GM12878 (cell line): ENCODE data around the gene ZNF19. TPM values are rescaled to one million over a fixed set of nuclear protein-coding genes. Genes with fewer than 3 reads are reported as not detected.

Experiments
- BMI1 ChIP-seq: fragments of 450-650 bp; IDR thresholded peaks from 2 replicates; pipeline ENCODE4 v1.6.1; 2016; ENCODE audit warnings: mild to moderate bottlenecking, moderate library complexity, borderline replicate concordance
- CHD4 ChIP-seq: fragments of 200-600 bp; sonication (generic); IDR thresholded peaks from 2 replicates; pipeline ENCODE4 v1.6.1; 2016; ENCODE audit warnings: mild to moderate bottlenecking
- JUND ChIP-seq: IDR thresholded peaks from 2 replicates; pipeline ENCODE4 v1.6.1; 2012; ENCODE audit warnings: low read depth, mild to moderate bottlenecking, low read length, improper control_type of control experiment, moderate library complexity
- MYC ChIP-seq: IDR thresholded peaks from 2 replicates; pipeline ENCODE4 v1.6.1; 2011; ENCODE audit warnings: mild to moderate bottlenecking, low read length, moderate library complexity, inconsistent platforms; ENCODE audit not compliant: insufficient read depth, insufficient replicate concordance, insufficient read length, severe bottlenecking
- RCOR1 ChIP-seq: conservative IDR thresholded peaks from 2 replicates; pipeline ENCODE4 v1.6.1; 2012; ENCODE audit warnings: low read depth, low read length, improper control_type of control experiment
- REST ChIP-seq: IDR thresholded peaks from 2 replicates; pipeline ENCODE4 v1.6.1; 2012; ENCODE audit warnings: mild to moderate bottlenecking, low read depth, low read length
- ZNF274 ChIP-seq: IDR thresholded peaks from one replicate; pipeline ENCODE4 v1.8.0; 2011; ENCODE audit not compliant: insufficient read length, insufficient read depth
- polyA plus RNA-seq, 11 experiments: library from polyadenylated mRNA; depleted of rRNA in 4 of 11; unstranded in 6 of 11; stranded (reverse) in 5 of 11; fragments of >200 nt; fragmentation: Nextera tagmentation in 4 of 11; fragmentation: Illumina TruSeq in 1 of 11; extraction: Ambion mirVana in 4 of 11; extraction: Trizol in 1 of 11; gene quantifications; 1 replicate in 1 of 11; 2 replicates in 10 of 11; pipeline versions ENCODE4 v1.2.1 to v1.2.3, GENCODE V29; 2011 to 2016; ENCODE audit warnings: inconsistent platforms in 2 of 11, missing spikeins in 2 of 11, low read depth in 1 of 11
- total RNA-seq, 4 experiments: library from RNA; depleted of rRNA in 3 of 4; stranded (reverse); fragments of >200 nt in 3 of 4; fragmentation: Illumina TruSeq in 1 of 4; extraction: Trizol in 1 of 4; gene quantifications; 2 replicates each; pipeline versions ENCODE4 v1.2.1 to v1.2.3, GENCODE V29; 2013 to 2021
- TF ChIP-seq, protein P1 (sequence below): fragments of 450-650 bp; IDR thresholded peaks from 2 replicates; pipeline ENCODE4 v1.6.1; 2017; ENCODE audit warnings: mild to moderate bottlenecking
- TF ChIP-seq, protein P2 (sequence below): IDR thresholded peaks from 2 replicates; pipeline ENCODE4 v1.6.1; 2011; ENCODE audit warnings: borderline replicate concordance, low read depth, mild to moderate bottlenecking, moderate library complexity, mixed read lengths, low read length; ENCODE audit not compliant: insufficient read depth; ENCODE audit errors: extremely low read length
- TF ChIP-seq, protein P3 (sequence below): IDR thresholded peaks from 2 replicates; pipeline ENCODE4 v1.6.1; 2012; ENCODE audit warnings: low read length, inconsistent platforms
- TF ChIP-seq, protein P4 (sequence below): IDR thresholded peaks from 2 replicates; pipeline ENCODE4 v1.6.1; 2012; ENCODE audit warnings: improper control_type of control experiment, low read depth, low read length; ENCODE audit not compliant: insufficient replicate concordance

The ZNF19 gene
- total and polyA plus RNA-seq, 10 of the 15 experiments (the other 5 are each of a cell fraction or from before 2014, with no cell fraction given), result 1.0 to 3.3 (median 2.0) TPM

DNA sequence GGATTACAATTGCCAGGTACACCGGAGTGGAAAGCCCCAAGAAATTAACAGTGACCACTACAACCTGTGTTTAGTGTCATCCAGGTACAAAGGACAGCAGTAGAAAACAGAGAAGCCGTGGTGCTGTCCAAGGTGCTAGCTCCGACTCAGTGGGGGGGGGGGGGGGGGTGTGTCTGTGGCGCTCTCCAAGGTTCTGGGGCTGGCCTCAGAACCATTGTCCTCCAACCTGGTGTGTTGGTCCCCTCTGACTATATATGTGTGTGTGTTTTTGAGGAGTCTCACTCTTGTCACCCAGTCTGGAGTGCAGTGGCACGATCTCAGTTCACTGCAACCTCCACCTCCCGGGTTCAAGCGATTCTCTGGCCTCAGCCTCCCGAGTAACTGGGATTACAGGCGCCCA, 21.3 kb downstream of the ZNF19 start (continued):
- TF ChIP-seq, protein P1, sequence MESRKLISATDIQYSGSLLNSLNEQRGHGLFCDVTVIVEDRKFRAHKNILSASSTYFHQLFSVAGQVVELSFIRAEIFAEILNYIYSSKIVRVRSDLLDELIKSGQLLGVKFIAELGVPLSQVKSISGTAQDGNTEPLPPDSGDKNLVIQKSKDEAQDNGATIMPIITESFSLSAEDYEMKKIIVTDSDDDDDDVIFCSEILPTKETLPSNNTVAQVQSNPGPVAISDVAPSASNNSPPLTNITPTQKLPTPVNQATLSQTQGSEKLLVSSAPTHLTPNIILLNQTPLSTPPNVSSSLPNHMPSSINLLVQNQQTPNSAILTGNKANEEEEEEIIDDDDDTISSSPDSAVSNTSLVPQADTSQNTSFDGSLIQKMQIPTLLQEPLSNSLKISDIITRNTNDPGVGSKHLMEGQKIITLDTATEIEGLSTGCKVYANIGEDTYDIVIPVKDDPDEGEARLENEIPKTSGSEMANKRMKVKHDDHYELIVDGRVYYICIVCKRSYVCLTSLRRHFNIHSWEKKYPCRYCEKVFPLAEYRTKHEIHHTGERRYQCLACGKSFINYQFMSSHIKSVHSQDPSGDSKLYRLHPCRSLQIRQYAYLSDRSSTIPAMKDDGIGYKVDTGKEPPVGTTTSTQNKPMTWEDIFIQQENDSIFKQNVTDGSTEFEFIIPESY, result no peak
- TF ChIP-seq ZNF274, result no peak
- TF ChIP-seq, protein P2, sequence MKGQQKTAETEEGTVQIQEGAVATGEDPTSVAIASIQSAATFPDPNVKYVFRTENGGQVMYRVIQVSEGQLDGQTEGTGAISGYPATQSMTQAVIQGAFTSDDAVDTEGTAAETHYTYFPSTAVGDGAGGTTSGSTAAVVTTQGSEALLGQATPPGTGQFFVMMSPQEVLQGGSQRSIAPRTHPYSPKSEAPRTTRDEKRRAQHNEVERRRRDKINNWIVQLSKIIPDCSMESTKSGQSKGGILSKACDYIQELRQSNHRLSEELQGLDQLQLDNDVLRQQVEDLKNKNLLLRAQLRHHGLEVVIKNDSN, result no peak
- TF ChIP-seq, protein P3, sequence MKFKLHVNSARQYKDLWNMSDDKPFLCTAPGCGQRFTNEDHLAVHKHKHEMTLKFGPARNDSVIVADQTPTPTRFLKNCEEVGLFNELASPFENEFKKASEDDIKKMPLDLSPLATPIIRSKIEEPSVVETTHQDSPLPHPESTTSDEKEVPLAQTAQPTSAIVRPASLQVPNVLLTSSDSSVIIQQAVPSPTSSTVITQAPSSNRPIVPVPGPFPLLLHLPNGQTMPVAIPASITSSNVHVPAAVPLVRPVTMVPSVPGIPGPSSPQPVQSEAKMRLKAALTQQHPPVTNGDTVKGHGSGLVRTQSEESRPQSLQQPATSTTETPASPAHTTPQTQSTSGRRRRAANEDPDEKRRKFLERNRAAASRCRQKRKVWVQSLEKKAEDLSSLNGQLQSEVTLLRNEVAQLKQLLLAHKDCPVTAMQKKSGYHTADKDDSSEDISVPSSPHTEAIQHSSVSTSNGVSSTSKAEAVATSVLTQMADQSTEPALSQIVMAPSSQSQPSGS, result no peak
- 0 out of 2 replicates have a peak, but pooled peaks have one; percentile 54 for TF ChIP-seq RCOR1
- TF ChIP-seq JUND, result no peak
- TF ChIP-seq, protein P4, sequence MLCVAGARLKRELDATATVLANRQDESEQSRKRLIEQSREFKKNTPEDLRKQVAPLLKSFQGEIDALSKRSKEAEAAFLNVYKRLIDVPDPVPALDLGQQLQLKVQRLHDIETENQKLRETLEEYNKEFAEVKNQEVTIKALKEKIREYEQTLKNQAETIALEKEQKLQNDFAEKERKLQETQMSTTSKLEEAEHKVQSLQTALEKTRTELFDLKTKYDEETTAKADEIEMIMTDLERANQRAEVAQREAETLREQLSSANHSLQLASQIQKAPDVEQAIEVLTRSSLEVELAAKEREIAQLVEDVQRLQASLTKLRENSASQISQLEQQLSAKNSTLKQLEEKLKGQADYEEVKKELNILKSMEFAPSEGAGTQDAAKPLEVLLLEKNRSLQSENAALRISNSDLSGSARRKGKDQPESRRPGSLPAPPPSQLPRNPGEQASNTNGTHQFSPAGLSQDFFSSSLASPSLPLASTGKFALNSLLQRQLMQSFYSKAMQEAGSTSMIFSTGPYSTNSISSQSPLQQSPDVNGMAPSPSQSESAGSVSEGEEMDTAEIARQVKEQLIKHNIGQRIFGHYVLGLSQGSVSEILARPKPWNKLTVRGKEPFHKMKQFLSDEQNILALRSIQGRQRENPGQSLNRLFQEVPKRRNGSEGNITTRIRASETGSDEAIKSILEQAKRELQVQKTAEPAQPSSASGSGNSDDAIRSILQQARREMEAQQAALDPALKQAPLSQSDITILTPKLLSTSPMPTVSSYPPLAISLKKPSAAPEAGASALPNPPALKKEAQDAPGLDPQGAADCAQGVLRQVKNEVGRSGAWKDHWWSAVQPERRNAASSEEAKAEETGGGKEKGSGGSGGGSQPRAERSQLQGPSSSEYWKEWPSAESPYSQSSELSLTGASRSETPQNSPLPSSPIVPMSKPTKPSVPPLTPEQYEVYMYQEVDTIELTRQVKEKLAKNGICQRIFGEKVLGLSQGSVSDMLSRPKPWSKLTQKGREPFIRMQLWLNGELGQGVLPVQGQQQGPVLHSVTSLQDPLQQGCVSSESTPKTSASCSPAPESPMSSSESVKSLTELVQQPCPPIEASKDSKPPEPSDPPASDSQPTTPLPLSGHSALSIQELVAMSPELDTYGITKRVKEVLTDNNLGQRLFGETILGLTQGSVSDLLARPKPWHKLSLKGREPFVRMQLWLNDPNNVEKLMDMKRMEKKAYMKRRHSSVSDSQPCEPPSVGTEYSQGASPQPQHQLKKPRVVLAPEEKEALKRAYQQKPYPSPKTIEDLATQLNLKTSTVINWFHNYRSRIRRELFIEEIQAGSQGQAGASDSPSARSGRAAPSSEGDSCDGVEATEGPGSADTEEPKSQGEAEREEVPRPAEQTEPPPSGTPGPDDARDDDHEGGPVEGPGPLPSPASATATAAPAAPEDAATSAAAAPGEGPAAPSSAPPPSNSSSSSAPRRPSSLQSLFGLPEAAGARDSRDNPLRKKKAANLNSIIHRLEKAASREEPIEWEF, result no peak
- TF ChIP-seq BMI1, result no peak
- peak; percentile 99 for TF ChIP-seq REST
- TF ChIP-seq MYC, result no peak
- TF ChIP-seq CHD4, result no peak
